HK-2 (cell line): Measurements from ENCODE around the gene GOLGA6C.
"Not testable (repeated sequence)": the region's sequence is repeated elsewhere in the genome, so short reads cannot be mapped to it uniquely, and the experiment has no call there.

Experiments
- DNase-seq: peaks from one replicate; pipeline ENCODE4 v3.0.0-alpha.2; 2018; ENCODE audit not compliant: unreplicated experiment

Gene GOLGA6C

GRCh38 chr15:75258034-75258433, at the start of gene GOLGA6C:
Gene GOLGA6C, plus strand, starts transcription at chr15:75258334. Its CDS starts 265 bp downstream, at chr15:75258599.
- not testable (repeated sequence) for DNase-seq

GRCh38 chr15:75208501-75209288, 49.4 kb upstream of the GOLGA6C start:
- no peak for DNase-seq

GRCh38 chr15:75209289-75209676, 48.9 kb upstream of the GOLGA6C start:
- DNase-seq, result no peak

GRCh38 chr15:75210811-75211230, 47.3 kb upstream of the GOLGA6C start:
- DNase-seq, result no peak

- DNase-seq, result no peak
Observed at GRCh38 chr15:75211436-75212199, 46.5 kb upstream of the GOLGA6C start.

GRCh38 chr15:75212200-75212858, 45.8 kb upstream of the GOLGA6C start:
- DNase-seq, result no peak

- DNase-seq, result no peak
Observed at GRCh38 chr15:75213212-75213767, 44.8 kb upstream of the GOLGA6C start.

- DNase-seq, result no peak
Observed at GRCh38 chr15:75213768-75214221, 44.3 kb upstream of the GOLGA6C start.

- no peak for DNase-seq
Observed at GRCh38 chr15:75214293-75215096, 43.6 kb upstream of the GOLGA6C start.

- DNase-seq, result no peak
Observed at GRCh38 chr15:75215107-75216004, 42.8 kb upstream of the GOLGA6C start.

GRCh38 chr15:75217012-75217411, 41.1 kb upstream of the GOLGA6C start:
- DNase-seq, result no peak

- not testable (repeated sequence) for DNase-seq
Observed at GRCh38 chr15:75217574-75217973, 40.6 kb upstream of the GOLGA6C start.

GRCh38 chr15:75219507-75219929, 38.6 kb upstream of the GOLGA6C start:
- not testable (repeated sequence) for DNase-seq

GRCh38 chr15:75223688-75224087, 34.4 kb upstream of the GOLGA6C start:
- no peak for DNase-seq

GRCh38 chr15:75224281-75224680, 33.9 kb upstream of the GOLGA6C start:
- DNase-seq, result no peak

- not testable (repeated sequence) for DNase-seq
Observed at GRCh38 chr15:75225102-75225836, 32.9 kb upstream of the GOLGA6C start.

- DNase-seq, result no peak
Observed at GRCh38 chr15:75225951-75226732, 32.0 kb upstream of the GOLGA6C start.

GRCh38 chr15:75227112-75227511, 31.0 kb upstream of the GOLGA6C start:
- not testable (repeated sequence) for DNase-seq
